ENCODE measurements around the gene REM2. TPM values are rescaled to one million over a fixed set of nuclear protein-coding genes. Genes with fewer than 3 reads are reported as not detected.

REM2 gene
- total RNA-seq, 1 experiment from 2014 or later: 0.47 TPM

Other genes starting within 250 kb of the REM2 start
- not detected for gene OR6J1, start 238.9 kb upstream of the REM2 start, total RNA-seq (2021; ENCODE audit: unreplicated experiment)
- gene OXA1L, start 116.5 kb upstream of the REM2 start, total RNA-seq (2021; ENCODE audit: unreplicated experiment): 146 TPM
- 0.27 TPM for gene SLC7A7, start 67.8 kb upstream of the REM2 start, total RNA-seq (2021; ENCODE audit: unreplicated experiment)
- gene MRPL52, start 53.3 kb upstream of the REM2 start, total RNA-seq (2021; ENCODE audit: unreplicated experiment): 134 TPM
- gene MMP14, start 46.6 kb upstream of the REM2 start, total RNA-seq (2021; ENCODE audit: unreplicated experiment): 17.8 TPM
- gene LRP10, start 11.5 kb upstream of the REM2 start, total RNA-seq (2021; ENCODE audit: unreplicated experiment): 42.7 TPM
- 67.2 TPM for gene RBM23, start 35.9 kb downstream of the REM2 start, total RNA-seq (2021; ENCODE audit: unreplicated experiment)
- 186 TPM for gene PRMT5, start 46.2 kb downstream of the REM2 start, total RNA-seq (2021; ENCODE audit: unreplicated experiment)
- 48.7 TPM for gene HAUS4, start 73.9 kb downstream of the REM2 start, total RNA-seq (2021; ENCODE audit: unreplicated experiment)
- 39.7 TPM for gene AJUBA, start 99.3 kb downstream of the REM2 start, total RNA-seq (2021; ENCODE audit: unreplicated experiment)
- 13.7 TPM for gene C14orf93, start 126.9 kb downstream of the REM2 start, total RNA-seq (2021; ENCODE audit: unreplicated experiment)
- 212 TPM for gene PSMB5, start 151.7 kb downstream of the REM2 start, total RNA-seq (2021; ENCODE audit: unreplicated experiment)
- not detected for gene PSMB11, start 159.0 kb downstream of the REM2 start, total RNA-seq (2021; ENCODE audit: unreplicated experiment)
- 19.3 TPM for gene CDH24, start 174.3 kb downstream of the REM2 start, total RNA-seq (2021; ENCODE audit: unreplicated experiment)
- gene ACIN1, start 211.9 kb downstream of the REM2 start, total RNA-seq (2021; ENCODE audit: unreplicated experiment): 179 TPM
- gene C14orf119, start 212.3 kb downstream of the REM2 start, total RNA-seq (2021; ENCODE audit: unreplicated experiment): 46.8 TPM
- gene CIROP, start 221.8 kb downstream of the REM2 start, total RNA-seq (2021; ENCODE audit: unreplicated experiment): not detected
- gene CEBPE, start 236.0 kb downstream of the REM2 start, total RNA-seq (2021; ENCODE audit: unreplicated experiment): not detected

Data from HCT116 (cell line).